GM21390 (cell line): ENCODE results near the gene PDLIM3.
"Not testable (repeated sequence)": the region's sequence is repeated elsewhere in the genome, so short reads cannot be mapped to it uniquely, and the experiment has no call there.

Experiments
- ATAC-seq: cut with Tn5 transposase; IDR thresholded peaks from one replicate; pipeline ENCODE4 v1.9.1; 2021; ENCODE audit not compliant: unreplicated experiment

The PDLIM3 gene

GRCh38 chr4:185554365-185555126, 19.2 kb upstream of the PDLIM3 start:
- no peak for ATAC-seq

DNA sequence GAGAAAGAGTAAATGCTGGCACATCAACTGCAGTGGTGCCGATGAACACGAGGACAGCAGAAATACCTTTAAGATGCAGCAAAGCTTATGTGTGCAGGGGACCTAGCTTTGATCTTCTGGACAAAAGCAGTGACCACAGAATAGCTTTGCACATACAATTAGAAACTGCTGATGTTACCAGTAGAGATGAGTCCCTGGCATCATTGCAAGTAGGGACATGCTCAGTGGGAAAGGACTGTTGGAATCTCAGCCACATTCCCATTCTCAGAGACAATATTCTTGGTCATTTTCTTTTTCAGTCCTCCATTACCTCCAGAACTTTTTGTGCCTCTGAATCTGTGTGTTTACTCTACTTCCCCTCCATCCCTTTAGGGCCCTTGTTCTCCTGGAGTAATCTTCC, 16.9 kb upstream of the PDLIM3 start:
- no peak for ATAC-seq

DNA sequence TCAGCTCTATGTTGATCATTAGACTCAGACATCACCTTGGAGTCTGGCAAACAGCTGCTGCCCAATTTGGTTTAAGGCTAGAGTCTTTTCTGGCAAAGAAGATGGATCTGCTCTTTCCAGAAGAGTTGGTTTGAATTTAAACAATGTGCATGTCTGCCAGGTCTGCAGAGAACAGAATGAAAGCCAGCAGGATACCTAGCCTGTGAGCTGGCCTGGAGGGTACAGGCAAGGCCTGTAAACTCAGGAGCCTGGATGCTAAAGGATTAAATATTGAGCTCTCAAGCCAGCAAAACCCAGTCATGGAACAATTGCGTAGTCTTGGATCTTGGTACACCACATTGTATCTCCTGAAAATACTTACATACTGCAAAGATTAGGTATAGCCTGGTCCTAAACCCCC, 15.6 kb upstream of the PDLIM3 start:
- ATAC-seq, result no peak

DNA sequence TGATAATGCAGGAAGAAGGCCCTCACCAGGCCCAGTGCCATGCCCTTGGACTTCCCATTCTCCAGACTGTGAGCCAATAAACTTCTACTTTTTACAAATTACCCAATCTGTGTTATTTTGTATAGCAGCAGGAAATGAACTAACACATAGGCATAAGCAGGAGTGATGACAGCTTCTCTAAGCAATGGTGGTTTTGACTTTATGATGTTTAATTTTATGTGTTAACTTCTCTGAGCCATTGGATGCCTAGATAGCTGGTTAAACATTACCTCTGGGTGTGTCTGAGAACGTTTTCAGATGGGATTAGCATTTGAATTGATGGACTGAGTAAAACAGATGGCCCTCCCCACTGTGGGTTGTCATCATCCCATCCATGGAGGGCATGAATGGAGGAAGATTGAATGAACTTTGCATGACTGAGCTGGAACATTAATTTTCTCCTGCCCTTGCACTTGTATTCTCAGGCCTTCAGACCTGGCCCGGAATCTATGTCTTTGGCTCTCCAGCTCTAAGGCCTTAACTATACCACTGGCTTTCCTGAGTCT, 13.9 kb upstream of the PDLIM3 start:
- ATAC-seq, result no peak

DNA sequence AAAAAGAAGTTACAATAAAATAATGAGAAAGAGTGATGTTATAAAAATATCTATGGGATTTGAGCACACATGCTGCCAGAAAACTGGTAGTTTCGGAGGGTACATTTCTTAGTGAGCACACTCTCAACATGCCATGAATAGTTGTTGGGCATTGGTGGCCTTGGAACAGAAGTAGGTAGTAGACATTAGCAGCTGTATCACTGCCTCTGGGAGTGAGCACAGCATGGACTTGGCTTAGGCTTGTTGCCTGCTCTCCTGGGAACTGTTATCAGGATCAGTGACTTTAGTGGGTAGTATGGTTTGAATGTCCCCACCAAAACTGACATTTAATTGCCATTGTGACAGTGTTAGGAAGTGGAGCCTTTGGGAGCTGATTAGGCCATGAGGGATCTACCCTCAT, 13.3 kb upstream of the PDLIM3 start:
- no peak for ATAC-seq

- ATAC-seq, result no peak
Measured at GRCh38 chr4:185546335-185546734, 11.0 kb upstream of the PDLIM3 start.

GRCh38 chr4:185542626-185543315, 7.5 kb upstream of the PDLIM3 start:
- ATAC-seq, result no peak

- ATAC-seq, result no peak
Measured at GRCh38 chr4:185541251-185541727, 6.0 kb upstream of the PDLIM3 start.

GRCh38 chr4:185540487-185541120, 5.3 kb upstream of the PDLIM3 start:
- ATAC-seq, result no peak

GRCh38 chr4:185540040-185540439, 4.7 kb upstream of the PDLIM3 start:
- ATAC-seq, result no peak

- ATAC-seq, result no peak
Measured at GRCh38 chr4:185538806-185539205, 3.5 kb upstream of the PDLIM3 start.

DNA sequence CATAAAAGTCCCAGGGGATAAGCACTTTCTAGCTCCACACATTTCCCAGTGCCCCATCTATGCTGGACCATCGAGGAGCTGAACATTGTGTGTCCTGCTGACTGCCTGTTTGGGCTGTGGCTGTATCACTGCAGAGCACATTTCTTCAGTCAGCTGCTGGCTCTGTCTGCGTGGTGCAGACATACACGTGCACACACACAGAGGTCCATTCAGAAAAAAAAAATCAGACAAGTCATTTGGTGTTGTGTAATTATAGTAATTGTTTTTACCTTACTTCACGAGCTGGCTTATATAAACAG, 1.1 kb upstream of the PDLIM3 start:
- no peak for ATAC-seq

DNA sequence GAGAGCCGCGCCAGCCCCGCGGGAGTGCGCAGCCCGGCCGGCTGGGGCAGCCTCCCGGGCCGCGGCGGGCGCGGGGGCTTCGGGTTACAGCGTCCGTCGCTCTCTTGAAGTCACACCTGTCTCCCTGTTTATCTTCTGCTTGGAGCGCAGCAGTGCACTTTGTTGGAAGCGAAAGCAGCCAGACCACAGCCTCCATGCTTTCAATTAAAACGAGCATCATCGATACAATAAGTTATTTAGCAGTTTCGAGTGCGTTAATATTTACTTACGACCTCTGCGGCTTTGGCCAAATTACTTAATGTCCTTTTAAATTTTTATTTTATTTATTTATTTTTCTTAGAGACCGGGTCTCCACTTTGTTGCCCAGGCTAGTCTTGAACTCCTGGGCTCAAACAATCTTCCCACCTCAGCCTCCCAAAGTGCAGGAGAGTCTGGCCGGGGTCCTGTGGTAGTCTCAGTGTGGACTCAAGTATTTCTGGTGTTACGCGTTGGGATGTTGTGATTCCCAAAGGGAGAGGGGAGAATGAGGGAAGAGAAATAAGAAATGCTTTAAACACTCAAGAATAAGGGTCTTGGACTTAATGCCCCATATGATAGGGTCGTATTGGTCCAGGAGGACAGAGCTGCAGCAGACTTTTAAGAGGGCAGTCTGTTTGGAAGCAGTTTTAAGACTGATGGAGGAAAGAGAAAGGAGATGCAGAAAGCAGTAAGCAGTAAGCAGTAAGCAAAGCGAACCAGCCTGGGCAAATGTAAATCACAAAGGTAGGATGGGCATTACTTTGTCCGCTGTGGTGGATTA, 504 bp upstream of the PDLIM3 start:
- ATAC-seq, result no peak

DNA sequence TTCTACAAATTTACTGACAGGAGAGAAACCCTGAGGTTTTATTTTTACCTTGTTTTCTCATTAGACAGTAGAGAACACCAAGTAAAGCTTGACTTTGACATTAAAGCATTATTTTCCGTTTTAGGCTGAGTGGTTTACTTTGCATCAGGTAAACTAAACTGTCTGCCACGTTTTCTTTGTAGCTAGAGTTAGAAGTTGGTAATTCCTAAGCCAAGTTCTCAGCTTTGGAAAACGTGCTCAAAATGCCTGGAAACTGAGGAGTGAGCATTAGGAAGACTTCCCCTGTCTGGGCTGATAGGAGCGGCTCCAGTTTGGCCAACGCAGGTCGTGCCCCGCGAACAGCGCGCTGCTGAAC, 819 bp downstream of the PDLIM3 start:
- no peak for ATAC-seq

DNA sequence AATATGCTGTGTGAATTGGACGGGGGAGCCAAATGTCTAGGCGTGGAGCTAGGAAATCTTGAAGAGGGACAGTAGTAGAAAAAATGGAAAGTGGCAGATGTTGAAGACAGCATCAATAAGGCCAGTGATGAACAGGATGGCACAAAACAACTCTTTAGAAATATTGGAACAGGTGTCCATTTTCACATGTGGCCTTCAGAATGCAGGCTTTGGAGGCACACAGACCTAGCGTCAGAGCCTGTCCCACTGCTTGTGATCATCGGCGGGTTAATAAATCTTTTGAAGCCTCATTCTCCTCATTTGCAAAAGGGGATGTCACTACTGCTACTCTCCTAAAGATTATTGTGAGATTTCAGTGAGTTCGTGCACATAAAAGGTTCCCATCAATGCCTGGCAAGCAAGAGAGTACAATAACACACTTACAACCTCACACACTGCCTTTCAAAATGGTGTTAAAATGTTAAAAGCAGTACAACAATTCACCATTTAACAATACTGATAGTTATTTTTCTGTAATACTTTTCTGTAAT, 2.4 kb downstream of the PDLIM3 start:
- ATAC-seq, result no peak

- no peak for ATAC-seq
Measured at GRCh38 chr4:185532293-185532692, 3.0 kb downstream of the PDLIM3 start.

DNA sequence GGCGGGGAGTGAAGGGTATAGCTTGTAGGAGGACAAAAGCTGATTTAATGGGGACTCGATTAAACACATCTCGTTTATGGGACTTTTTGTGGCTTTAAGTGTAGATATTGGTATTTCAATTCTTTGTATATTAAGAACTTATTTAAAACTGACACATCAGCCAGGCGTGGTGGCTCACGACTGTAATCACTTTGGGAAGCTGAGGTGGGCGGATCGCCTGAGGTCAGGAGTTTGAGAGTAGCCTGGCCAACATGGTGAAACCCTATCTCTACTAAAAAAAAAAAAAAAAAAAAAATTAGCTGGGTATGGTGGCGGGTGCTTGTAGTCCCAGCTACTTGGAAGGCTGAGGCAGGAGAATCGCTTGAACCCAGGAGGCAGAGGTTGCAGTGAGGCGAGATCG, 3.7 kb downstream of the PDLIM3 start:
- ATAC-seq, result not testable (repeated sequence)

GRCh38 chr4:185529413-185529812, 5.9 kb downstream of the PDLIM3 start:
- ATAC-seq, result no peak

GRCh38 chr4:185524888-185525863, 10.1 kb downstream of the PDLIM3 start:
- no peak for ATAC-seq

GRCh38 chr4:185523862-185524261, 11.4 kb downstream of the PDLIM3 start:
- ATAC-seq, result no peak
